GM23248 (cell line): Measurements from ENCODE around the gene PDZD7.

Experiments
- EZH2 ChIP-seq: fragments of 200-600 bp; sonication (generic); IDR thresholded peaks from 2 replicates; pipeline ENCODE4 v1.6.1; 2018; ENCODE audit warnings: antibody characterized with exemption, mild to moderate bottlenecking; ENCODE audit not compliant: insufficient read depth, poor library complexity, severe bottlenecking
- EZH2phosphoT487 ChIP-seq: fragments of 200-600 bp; sonication (generic); IDR thresholded peaks from 2 replicates; pipeline ENCODE4 v1.6.1; 2018; ENCODE audit warnings: antibody characterized with exemption, moderate library complexity, mild to moderate bottlenecking, low read depth; ENCODE audit not compliant: insufficient read depth

- no peak for TF ChIP-seq EZH2phosphoT487
- no peak for TF ChIP-seq EZH2
Measured at GRCh38 chr10:101018600-101019439, 12.1 kb downstream of the PDZD7 start.
